ENCODE results near the gene OCEL1.

GRCh38 chr19:17192751-17193150 is 33.3 kb upstream of the OCEL1 start:
- TF ChIP-seq CTCF (IDR thresholded peaks at IDR 0.05) (no peak), ZFX (IDR thresholded peaks at IDR 0.05; ENCODE audit: borderline replicate concordance) (no peak)

Data from 22Rv1 (cell line).